Thyroid gland (tissue), 4 donors: ENCODE results near the gene HNRNPDL.

Source experiments
- POLR2A ChIP-seq, 2 donors: fragments of 450-650 bp; IDR thresholded peaks; one replicate each; pipeline ENCODE4 v1.6.1; 2017; ENCODE audit warnings: antibody characterized with exemption in 2 of 2, mild to moderate bottlenecking in 2 of 2, moderate library complexity in 1 of 2
- TF ChIP-seq, protein P1 (sequence below), 6 experiments: fragments of 200-600 bp in 3 of 6; fragments of 450-650 bp in 3 of 6; sonication (generic) in 3 of 6; IDR thresholded peaks; one replicate each; pipeline ENCODE4 v1.5.1; 2016 to 2019; ENCODE audit warnings: antibody characterized with exemption in 6 of 6, mild to moderate bottlenecking in 2 of 6, inconsistent platforms in 1 of 6, moderate library complexity in 1 of 6

- TF ChIP-seq, protein P1, sequence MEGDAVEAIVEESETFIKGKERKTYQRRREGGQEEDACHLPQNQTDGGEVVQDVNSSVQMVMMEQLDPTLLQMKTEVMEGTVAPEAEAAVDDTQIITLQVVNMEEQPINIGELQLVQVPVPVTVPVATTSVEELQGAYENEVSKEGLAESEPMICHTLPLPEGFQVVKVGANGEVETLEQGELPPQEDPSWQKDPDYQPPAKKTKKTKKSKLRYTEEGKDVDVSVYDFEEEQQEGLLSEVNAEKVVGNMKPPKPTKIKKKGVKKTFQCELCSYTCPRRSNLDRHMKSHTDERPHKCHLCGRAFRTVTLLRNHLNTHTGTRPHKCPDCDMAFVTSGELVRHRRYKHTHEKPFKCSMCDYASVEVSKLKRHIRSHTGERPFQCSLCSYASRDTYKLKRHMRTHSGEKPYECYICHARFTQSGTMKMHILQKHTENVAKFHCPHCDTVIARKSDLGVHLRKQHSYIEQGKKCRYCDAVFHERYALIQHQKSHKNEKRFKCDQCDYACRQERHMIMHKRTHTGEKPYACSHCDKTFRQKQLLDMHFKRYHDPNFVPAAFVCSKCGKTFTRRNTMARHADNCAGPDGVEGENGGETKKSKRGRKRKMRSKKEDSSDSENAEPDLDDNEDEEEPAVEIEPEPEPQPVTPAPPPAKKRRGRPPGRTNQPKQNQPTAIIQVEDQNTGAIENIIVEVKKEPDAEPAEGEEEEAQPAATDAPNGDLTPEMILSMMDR (IDR thresholded peaks at IDR 0.05): peak in 1 of 6 experiments; percentile 10
- TF ChIP-seq POLR2A (IDR thresholded peaks at IDR 0.05): peak in 1 of 2 donors; percentile 85
Observed at GRCh38 chr4:82430193-82430963, at the start of gene HNRNPDL, which contains the start of gene ENOPH1.
